LNCaP clone FGC (cell line): ENCODE results near the gene CHAF1B.

Source experiments
- DNase-seq: peaks from one replicate; pipeline ENCODE4 v3.0.0-alpha.2; 2011; ENCODE audit warnings: low read depth
- H3K4me3 ChIP-seq: 2 replicates; pipeline ENCODE4 v1.5.1; 2011; ENCODE audit warnings: mild to moderate bottlenecking, low read depth, low read length, control low read depth
- TF ChIP-seq, protein P1 (sequence below): IDR thresholded peaks from 2 replicates; pipeline ENCODE4 v1.5.1; 2012; ENCODE audit warnings: mild to moderate bottlenecking; ENCODE audit not compliant: control insufficient read depth, insufficient read depth; ENCODE audit errors: extremely low read depth

The CHAF1B gene

DNA sequence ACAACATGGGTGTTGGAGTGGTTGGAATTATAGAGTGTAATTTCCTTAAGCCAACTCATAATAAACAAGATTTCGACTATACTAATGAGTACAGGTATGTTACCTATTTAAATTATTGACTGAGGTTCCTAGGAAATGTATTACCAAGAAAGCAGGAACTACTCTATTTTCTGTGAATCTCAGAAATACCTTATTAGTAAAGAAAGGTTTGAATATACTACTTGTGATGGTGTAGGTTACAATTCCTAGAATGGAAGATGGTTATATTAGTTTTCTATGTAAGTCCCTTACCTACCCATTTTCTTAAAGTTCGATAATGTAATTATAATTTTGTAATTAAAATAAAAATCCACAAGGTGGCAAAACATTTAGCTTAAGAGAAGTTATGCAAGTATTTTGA lies 35.9 kb upstream of the CHAF1B start:
- DNase-seq, result no peak
- TF ChIP-seq, protein P1, sequence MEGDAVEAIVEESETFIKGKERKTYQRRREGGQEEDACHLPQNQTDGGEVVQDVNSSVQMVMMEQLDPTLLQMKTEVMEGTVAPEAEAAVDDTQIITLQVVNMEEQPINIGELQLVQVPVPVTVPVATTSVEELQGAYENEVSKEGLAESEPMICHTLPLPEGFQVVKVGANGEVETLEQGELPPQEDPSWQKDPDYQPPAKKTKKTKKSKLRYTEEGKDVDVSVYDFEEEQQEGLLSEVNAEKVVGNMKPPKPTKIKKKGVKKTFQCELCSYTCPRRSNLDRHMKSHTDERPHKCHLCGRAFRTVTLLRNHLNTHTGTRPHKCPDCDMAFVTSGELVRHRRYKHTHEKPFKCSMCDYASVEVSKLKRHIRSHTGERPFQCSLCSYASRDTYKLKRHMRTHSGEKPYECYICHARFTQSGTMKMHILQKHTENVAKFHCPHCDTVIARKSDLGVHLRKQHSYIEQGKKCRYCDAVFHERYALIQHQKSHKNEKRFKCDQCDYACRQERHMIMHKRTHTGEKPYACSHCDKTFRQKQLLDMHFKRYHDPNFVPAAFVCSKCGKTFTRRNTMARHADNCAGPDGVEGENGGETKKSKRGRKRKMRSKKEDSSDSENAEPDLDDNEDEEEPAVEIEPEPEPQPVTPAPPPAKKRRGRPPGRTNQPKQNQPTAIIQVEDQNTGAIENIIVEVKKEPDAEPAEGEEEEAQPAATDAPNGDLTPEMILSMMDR, result no peak
- no peak overlapping the region for H3K4me3 ChIP-seq

DNA sequence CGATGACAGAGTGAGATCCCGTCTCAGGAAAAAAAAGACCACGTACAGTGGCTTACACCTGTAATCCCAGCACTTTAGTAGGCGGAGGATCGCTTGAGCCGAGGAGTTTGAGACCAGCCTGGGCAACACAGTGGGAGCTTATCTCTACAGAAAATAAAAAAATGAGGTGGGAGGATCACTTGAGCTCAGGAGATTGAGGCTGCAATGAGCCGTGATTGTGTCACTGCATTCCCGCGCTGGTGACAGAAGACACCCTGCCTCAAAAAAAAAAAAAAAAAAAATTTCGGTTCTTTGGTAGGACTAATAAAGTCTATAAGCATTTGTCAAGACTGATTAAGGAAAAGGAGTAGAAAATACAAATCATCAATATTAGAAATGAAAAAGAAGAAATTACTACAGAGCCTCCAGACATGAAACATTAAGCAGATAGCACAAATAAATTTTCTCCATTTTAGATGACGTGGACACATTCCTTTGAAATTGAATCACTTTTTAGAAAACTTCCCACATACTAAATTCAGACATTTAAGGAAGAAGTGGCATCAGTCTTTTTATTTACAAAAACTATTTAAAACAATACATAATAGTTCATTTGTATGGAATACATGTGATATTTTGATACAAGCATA lies 34.8 kb upstream of the CHAF1B start:
- TF ChIP-seq, protein P1, result no peak
- no peak overlapping the region for H3K4me3 ChIP-seq
- no peak for DNase-seq

DNA sequence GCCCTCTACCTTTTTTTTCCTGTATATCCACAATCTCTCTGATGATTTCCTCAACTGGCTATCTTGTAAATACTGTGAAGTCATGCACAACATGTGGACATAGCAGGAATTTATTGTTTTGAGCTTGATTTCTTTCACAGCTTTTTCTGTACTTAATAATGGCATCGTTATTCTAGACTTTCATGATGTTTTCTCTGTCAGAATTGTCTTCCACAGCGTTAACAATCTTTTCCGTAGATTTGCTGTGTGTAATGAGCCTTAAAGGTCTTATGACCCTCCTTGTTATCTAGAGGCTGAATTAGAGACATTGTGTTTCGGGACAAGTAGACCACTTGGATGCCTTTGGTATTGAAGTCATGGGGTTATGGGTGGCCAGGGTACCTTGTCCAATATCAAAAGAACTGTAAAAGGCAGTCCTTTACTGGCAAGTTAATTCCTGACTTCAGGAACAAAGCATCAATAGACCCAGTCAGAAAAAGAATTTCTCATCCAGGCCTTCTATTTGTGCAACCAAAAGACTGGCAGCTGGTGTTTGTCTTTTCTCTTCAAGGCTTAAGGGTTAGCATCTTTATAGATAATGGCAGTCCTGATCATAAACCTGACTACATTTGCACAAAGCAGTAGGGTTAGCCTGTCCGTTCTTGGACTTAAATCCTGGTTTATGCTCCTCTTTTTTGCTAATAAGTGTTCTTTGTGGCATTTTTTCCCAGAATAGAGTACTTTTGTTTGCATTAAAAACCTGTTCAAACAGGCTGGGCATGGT lies 30.1 kb upstream of the CHAF1B start:
- no peak overlapping the region for H3K4me3 ChIP-seq
- DNase-seq, result no peak
- TF ChIP-seq, protein P1, result no peak

DNA sequence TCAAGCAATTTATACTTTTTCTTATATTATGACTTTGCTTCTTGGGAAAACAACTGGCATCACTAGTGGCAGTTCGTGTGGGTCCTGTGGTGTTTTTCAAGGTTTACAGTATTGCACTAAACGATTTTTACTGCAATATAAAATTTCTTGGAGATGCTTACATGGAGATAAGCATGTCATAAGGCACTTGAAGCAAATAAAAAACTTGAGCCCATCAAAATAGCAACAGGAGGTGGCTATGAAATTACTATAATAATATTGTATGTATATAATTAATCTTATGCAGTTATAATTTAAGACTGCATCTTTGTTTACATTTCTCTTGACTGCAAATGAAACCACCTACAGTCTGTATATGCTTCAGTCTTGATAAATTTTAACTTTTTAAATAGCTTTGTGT lies 29.3 kb upstream of the CHAF1B start:
- DNase-seq, result peak; percentile 78
- no peak overlapping the region for H3K4me3 ChIP-seq
- TF ChIP-seq, protein P1, result no peak

DNA sequence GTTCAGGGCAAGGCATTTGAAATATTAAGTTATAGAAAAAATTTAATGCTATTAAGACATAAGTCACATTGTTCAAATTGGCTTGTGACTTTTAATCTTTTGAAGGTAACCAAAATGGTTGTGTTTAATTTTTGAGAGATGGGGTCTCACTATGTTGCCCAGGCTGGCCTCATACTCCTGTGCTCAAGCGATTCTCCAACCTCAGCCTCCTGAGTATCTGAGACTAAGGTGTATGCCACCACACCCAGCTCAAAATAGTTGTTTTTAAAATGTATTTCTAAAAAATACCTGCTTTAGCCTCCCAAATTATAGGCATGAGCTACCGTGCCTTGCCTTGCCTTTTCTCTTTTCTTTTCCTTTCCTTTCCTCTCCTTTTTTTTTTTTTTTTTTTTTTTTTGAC lies 26.0 kb upstream of the CHAF1B start:
- TF ChIP-seq, protein P1, result no peak
- no peak overlapping the region for H3K4me3 ChIP-seq
- DNase-seq, result no peak

DNA sequence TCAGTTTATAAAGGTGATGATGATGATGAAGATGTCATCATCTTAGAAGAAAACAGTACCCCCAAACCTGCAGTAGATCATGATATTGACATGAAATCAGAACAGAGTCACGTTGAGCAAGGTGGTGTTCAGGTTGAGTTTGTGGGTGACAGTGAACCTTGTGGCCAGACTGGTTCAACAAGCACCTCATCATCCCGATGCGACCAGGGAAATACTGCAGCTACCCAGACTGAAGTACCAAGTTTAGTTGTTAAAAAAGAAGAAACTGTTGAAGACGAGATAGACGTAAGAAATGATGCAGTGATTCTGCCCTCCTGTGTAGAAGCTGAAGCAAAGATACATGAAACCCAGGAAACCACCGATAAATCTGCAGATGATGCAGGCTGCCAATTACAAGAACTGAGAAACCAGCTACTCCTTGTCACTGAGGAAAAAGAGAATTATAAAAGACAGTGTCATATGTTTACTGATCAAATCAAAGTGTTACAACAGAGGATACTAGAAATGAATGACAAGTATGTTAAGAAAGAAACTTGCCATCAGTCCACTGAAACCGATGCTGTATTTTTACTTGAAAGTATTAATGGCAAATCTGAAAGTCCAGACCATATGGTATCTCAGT lies 16.0 kb upstream of the CHAF1B start:
- no peak overlapping the region for H3K4me3 ChIP-seq
- DNase-seq, result no peak
- TF ChIP-seq, protein P1, result no peak
